Transverse colon (tissue), 4 donors: ENCODE measurements around the gene LRSAM1. TPM values are rescaled to one million over a fixed set of nuclear protein-coding genes. Genes with fewer than 3 reads are reported as not detected.
A peak's percentile ranks its signal among the peaks of the same experiment; 100 is the strongest.

Experiments used
- DNase-seq: peaks from one replicate; pipeline ENCODE4 v3.0.0-alpha.2; 2019
- H3K27ac ChIP-seq, 4 donors: fragments of 200-600 bp; sonication (generic); 2 replicates each; pipeline ENCODE4 v1.5.1; 2016 to 2018; ENCODE audit warnings: inconsistent platforms in 4 of 4
- H3K27me3 ChIP-seq: fragments of 200-600 bp; sonication (generic); 2 replicates; pipeline ENCODE4 v1.5.1; 2017; ENCODE audit warnings: inconsistent platforms
- H3K36me3 ChIP-seq, 4 donors: fragments of 200-600 bp; sonication (generic); 2 replicates each; pipeline ENCODE4 v1.5.1; 2017 to 2019; ENCODE audit warnings: inconsistent platforms in 4 of 4
- H3K4me1 ChIP-seq, 4 donors: fragments of 200-600 bp; sonication (generic); 2 replicates each; pipeline ENCODE4 v1.5.1; 2017 to 2020; ENCODE audit warnings: inconsistent platforms in 4 of 4
- H3K4me3 ChIP-seq, 4 donors: fragments of 200-600 bp; sonication (generic); 1 replicate in 1 of 4; 2 replicates in 3 of 4; pipeline versions ENCODE4 v1.5.1 to v1.6.1; 2017 to 2019; ENCODE audit warnings: inconsistent platforms in 4 of 4
- H3K9me3 ChIP-seq, 2 donors: fragments of 200-600 bp; sonication (generic); 2 replicates each; pipeline ENCODE4 v1.5.1; 2017 to 2019; ENCODE audit warnings: inconsistent platforms in 2 of 2
- CTCF ChIP-seq, 5 experiments: fragments of 200-600 bp in 3 of 5; fragments of 450-650 bp in 2 of 5; sonication (generic) in 3 of 5; IDR thresholded peaks; 1 replicate in 2 of 5; 2 replicates in 3 of 5; pipeline ENCODE4 v1.5.1; 2016 to 2017; ENCODE audit warnings: antibody characterized with exemption in 5 of 5, inconsistent platforms in 3 of 5, mild to moderate bottlenecking in 2 of 5, moderate library complexity in 1 of 5
- EP300 ChIP-seq: sonication (generic); formaldehyde crosslinking; IDR thresholded peaks from one replicate; pipeline ENCODE4 v1.6.1; 2017; ENCODE audit warnings: antibody characterized with exemption, low read depth
- POLR2A ChIP-seq: fragments of 450-650 bp; IDR thresholded peaks from one replicate; pipeline ENCODE4 v1.6.1; 2016; ENCODE audit warnings: antibody characterized with exemption, mild to moderate bottlenecking, moderate library complexity
- POLR2AphosphoS5 ChIP-seq, 3 donors: sonication (generic); formaldehyde crosslinking; IDR thresholded peaks; one replicate each; pipeline ENCODE4 v1.6.1; 2016; ENCODE audit warnings: antibody characterized with exemption in 3 of 3
- WGBS, 2 donors: methylation state at CpG; one replicate each; pipeline ENCODE4 v1.1.5; 2018; ENCODE audit warnings: low coverage in 1 of 2; 5-methylcytosine and 5-hydroxymethylcytosine counted together
- in situ Hi-C, 4 donors: fragments of 200-750 bp; cut with MboI; loops; one replicate each; pipeline versions ENCODE4 v1.15.0 to v1.15.1; 2017; ENCODE audit warnings: low sequenced_read_pairs in 3 of 4, low pct_ligation_motif_present in 1 of 4, low pct_unique_long_range_greater_than_20kb in 1 of 4
- intact Hi-C: fragments of 100-400 bp; cut with DNase I; formaldehyde crosslinking; loops from one replicate; pipeline ENCODE4 v1.15.1; 2023; ENCODE audit warnings: low total_unique reads
- total RNA-seq, 4 donors: library from RNA; depleted of rRNA; stranded (reverse); fragments of >200 nt; gene quantifications; one replicate each; pipeline ENCODE4 v1.1.0, GENCODE V29; 2016

LRSAM1 gene
- total RNA-seq, 4 donors from 2014 or later = 16.2 to 39.2 (median 26.2) TPM

DNA sequence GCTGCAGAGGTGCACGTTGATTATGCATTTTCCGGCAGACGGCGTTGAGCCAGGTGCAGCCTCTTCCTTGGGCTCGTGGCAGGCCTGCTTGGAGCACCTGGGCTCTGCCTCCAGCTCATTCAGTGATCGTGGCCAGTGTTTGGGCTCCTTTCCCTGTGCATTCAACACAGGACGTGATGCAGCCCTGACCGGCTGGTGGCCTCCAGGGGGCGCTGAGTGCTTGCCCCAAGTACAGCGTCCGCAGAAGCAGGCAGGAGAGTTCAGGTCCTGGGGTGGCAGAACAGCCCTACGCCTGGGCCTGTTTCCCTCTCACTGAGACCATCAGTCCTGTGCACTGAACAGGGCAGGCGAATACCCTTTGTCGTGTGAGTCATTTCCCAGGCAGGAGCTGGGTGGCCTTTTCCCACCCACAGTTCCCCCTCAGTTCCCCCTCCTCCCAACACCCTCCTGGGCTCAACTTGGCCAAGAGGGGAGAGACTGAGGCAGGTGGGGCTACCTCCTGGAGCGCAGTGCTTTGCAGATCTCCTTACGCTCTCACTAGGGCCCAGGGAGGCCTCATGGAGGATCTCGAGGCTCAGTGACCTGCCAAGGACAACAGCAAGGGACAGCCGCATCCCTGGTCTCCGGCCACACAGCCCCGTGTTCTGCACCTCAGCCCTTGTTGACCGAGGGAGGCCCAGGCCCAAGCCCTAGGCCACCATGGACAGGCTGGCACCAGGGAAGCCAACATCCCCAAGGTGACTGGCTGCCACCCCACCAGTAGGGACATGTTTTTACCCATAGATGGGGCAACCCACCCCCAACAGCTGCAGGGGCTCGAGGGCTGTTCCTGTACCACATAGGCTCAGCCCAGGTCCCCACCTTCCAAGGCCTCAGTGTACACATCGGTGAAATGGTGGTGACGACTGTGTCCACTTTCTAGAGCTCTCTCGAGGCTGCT is 52.9 kb downstream of the LRSAM1 start:
- H3K27ac ChIP-seq = peak overlapping the region in 3 of 4 donors; percentile 1 to 32 (median 23)
- no peaks in the 10 kb centered on the region for H3K27me3 ChIP-seq
- peaks cover 0 to 34% (median 7%) of the 10 kb centered on the region in 4 donors for H3K36me3 ChIP-seq
- H3K4me3 ChIP-seq = no peak overlapping the region
- peaks cover 0 to 2% (median 0%) of the 10 kb centered on the region in 4 donors for H3K4me1 ChIP-seq
- H3K9me3 ChIP-seq = no peaks in the 10 kb centered on the region
- intact Hi-C loops (loop anchor here (1.0 to 10.0 kb wide), 2 partner anchors 82 to 231 kb away; partner anchors contain the start of gene TOR2A), in situ Hi-C loops (loop anchor here in 3 of 4 donors (5.0 to 25.0 kb wide), 3 partner anchors 81 to 233 kb away; partner anchors contain the start of gene TOR2A (in 1 of the 3))
- peak; percentile 87 for DNase-seq
- WGBS, 2 donors = 48% methylated on average over 25 of the region's 25 CpGs; no CpG with 5 or more reads in 1 of the 2 donors
- peak; percentile 76 to 92 (median 87) for TF ChIP-seq CTCF (IDR thresholded peaks at IDR 0.05)
- TF ChIP-seq POLR2A = no peak
- no peak for TF ChIP-seq EP300
- peak in 1 of 3 donors; percentile 26 for TF ChIP-seq POLR2AphosphoS5 (IDR thresholded peaks at IDR 0.05)

- 91% methylated on average over 8 of the region's 8 CpGs; no CpG with 5 or more reads in 1 of the 2 donors for WGBS, 2 donors
- TF ChIP-seq POLR2AphosphoS5 (IDR thresholded peaks at IDR 0.05) = no peak
- TF ChIP-seq POLR2A = no peak
- no peak for TF ChIP-seq CTCF (IDR thresholded peaks at IDR 0.05)
- TF ChIP-seq EP300 = no peak
- intact Hi-C loops = loop anchor here (1.0 to 10.0 kb wide), 2 partner anchors 81 to 230 kb away; partner anchors contain the start of gene TOR2A
- Histone ChIP-seq H3K4me1 (peaks cover 0 to 4% (median under 1%) of the 10 kb centered on the region in 4 donors), H3K27me3 (no peaks in the 10 kb centered on the region), H3K4me3 (no peak overlapping the region), H3K36me3 (peaks cover 0 to 35% (median 7%) of the 10 kb centered on the region in 4 donors), H3K27ac (peak overlapping the region in 1 of 4 donors; percentile 1), H3K9me3 (no peaks in the 10 kb centered on the region)
- in situ Hi-C loops = loop anchor here in 3 of 4 donors (5.0 to 25.0 kb wide), 3 partner anchors 80 to 232 kb away; partner anchors contain the start of gene TOR2A (in 1 of the 3)
- DNase-seq = no peak
Observed at GRCh38 chr9:127504887-127505251, 53.6 kb downstream of the LRSAM1 start.

DNA sequence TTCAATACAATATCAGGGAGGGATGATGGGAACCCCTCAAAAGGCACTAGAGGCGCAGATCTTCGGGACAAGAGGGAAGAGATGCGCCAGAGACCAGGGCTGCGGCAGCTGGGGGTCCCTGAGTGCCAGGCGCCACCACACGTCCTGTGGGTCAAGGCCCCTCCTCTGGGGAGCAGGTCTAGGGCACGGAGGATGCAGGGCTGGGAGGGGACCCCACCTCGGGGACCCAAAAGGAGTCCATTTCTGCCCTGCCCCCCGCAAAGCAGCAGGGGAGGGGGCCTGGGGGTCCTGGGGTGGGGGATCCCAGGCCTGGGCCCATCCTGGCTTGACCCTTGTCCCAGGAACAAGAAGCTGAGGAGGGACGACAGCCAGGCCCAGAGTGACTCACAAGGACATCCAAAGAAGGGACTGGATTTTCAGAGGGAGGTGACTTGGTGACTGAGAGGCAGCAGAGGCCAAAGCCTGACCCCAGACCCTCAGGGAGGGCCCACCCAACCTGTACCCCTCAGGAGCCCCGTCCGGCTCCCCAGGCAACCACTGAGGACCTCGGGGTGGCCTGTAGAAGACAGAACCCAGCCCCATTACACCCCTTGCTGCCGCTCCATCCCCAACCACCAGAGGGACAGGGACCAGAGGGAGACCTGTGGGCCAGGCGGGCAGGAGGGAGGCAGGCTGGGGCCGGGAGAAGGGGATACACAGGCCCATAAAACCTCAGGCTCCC is 54.2 kb downstream of the LRSAM1 start:
- no peak for DNase-seq
- no peaks in the 10 kb centered on the region for H3K27me3 ChIP-seq
- TF ChIP-seq POLR2AphosphoS5 (IDR thresholded peaks at IDR 0.05) (no peak), CTCF (IDR thresholded peaks at IDR 0.05) (peak; percentile 29 to 60 (median 45))
- peaks cover 0 to 39% (median 7%) of the 10 kb centered on the region in 4 donors for H3K36me3 ChIP-seq
- H3K9me3 ChIP-seq = no peaks in the 10 kb centered on the region
- WGBS, 2 donors = 60 to 66% methylated on average over 2 to 15 of the region's 16 CpGs
- in situ Hi-C loops (loop anchor here in 2 of 4 donors (10.0 to 25.0 kb wide), 2 partner anchors 79 to 232 kb away; partner anchors contain the start of gene TOR2A (in 1 of the 2)), intact Hi-C loops (loop anchor here (10.0 kb wide), 1 partner anchor 229 kb away; the partner anchor contains the start of gene TOR2A)
- H3K4me3 ChIP-seq = no peak overlapping the region
- peaks cover 0 to 8% (median 3%) of the 10 kb centered on the region in 4 donors for H3K4me1 ChIP-seq
- H3K27ac ChIP-seq = peak overlapping the region in 1 of 4 donors; percentile 44
